Spinal cord (tissue), 10 donors: ENCODE measurements around the gene XPR1. TPM values are rescaled to one million over a fixed set of nuclear protein-coding genes. Genes with fewer than 3 reads are reported as not detected.
A peak's percentile ranks its signal among the peaks of the same experiment; 100 is the strongest.

Experiments used
- DNase-seq, 6 donors: peaks; one replicate each; pipeline versions ENCODE4 v3.0.0 to v3.0.0-alpha.2; 2013 to 2015; ENCODE audit warnings: low spot score in 6 of 6, low read depth in 4 of 6
- H3K27ac ChIP-seq: one replicate; pipeline ENCODE4 v1.5.1; 2013; ENCODE audit warnings: low read depth, low read length, control low read depth
- H3K27me3 ChIP-seq: one replicate; pipeline ENCODE4 v1.6.1; 2013; ENCODE audit warnings: low read length; ENCODE audit not compliant: control insufficient read depth, insufficient read depth
- H3K36me3 ChIP-seq: one replicate; pipeline ENCODE4 v1.6.1; 2013; ENCODE audit warnings: low read length; ENCODE audit not compliant: control insufficient read depth, insufficient read depth
- H3K4me1 ChIP-seq: one replicate; pipeline ENCODE4 v1.6.1; 2013; ENCODE audit warnings: low read length; ENCODE audit not compliant: control insufficient read depth, insufficient read depth
- H3K4me3 ChIP-seq: one replicate; pipeline ENCODE4 v1.5.1; 2013; ENCODE audit warnings: low read depth, low read length, control low read depth
- H3K9me3 ChIP-seq: one replicate; pipeline ENCODE4 v1.6.1; 2013; ENCODE audit warnings: low read length; ENCODE audit not compliant: control insufficient read depth, insufficient read depth
- WGBS: methylation state at CpG from one replicate; pipeline ENCODE4 v1.1.5; 2013; ENCODE audit warnings: missing lambda C conversion rate; ENCODE audit not compliant: insufficient coverage; 5-methylcytosine and 5-hydroxymethylcytosine counted together
- polyA plus RNA-seq, 2 donors: library from polyadenylated mRNA; unstranded; fragments of 120-200 nt; gene quantifications; one replicate each; pipeline ENCODE4 v1.2.1, GENCODE V29; 2013; ENCODE audit not compliant: insufficient read length in 2 of 2
- total RNA-seq, 2 donors: library from RNA; depleted of rRNA in 1 of 2; stranded (reverse); fragments of 120-200 nt in 1 of 2; fragments of >200 nt in 1 of 2; gene quantifications; one replicate each; pipeline versions ENCODE4 v1.2.3 to v1.2.4, GENCODE V29; 2013 to 2014
- donor health status: healthy.

Gene XPR1
- total and polyA plus RNA-seq, 4 donors = 38.0 to 110 (median 69.8) TPM

- Histone ChIP-seq H3K4me3 (no peak overlapping the region), H3K36me3 (peaks cover 26% of the 10 kb centered on the region), H3K4me1 (peaks cover 10% of the 10 kb centered on the region), H3K27me3 (no peaks in the 10 kb centered on the region), H3K27ac (no peak overlapping the region), H3K9me3 (no peaks in the 10 kb centered on the region)
- 85% methylated on average over 9 of the region's 10 CpGs for WGBS
- DNase-seq = no peak
Measured at GRCh38 chr1:180918519-180918918, 286.7 kb downstream of the XPR1 start.

- WGBS = 93% methylated on average over 4 of the region's 9 CpGs
- H3K4me1 ChIP-seq = peaks cover 12% of the 10 kb centered on the region
- H3K9me3 ChIP-seq = no peaks in the 10 kb centered on the region
- no peak overlapping the region for H3K4me3 ChIP-seq
- DNase-seq = no peak
- H3K27me3 ChIP-seq = no peaks in the 10 kb centered on the region
- H3K36me3 ChIP-seq = peaks cover 26% of the 10 kb centered on the region
- no peak overlapping the region for H3K27ac ChIP-seq
Measured at GRCh38 chr1:180919183-180919700, 287.4 kb downstream of the XPR1 start.

- Histone ChIP-seq H3K4me3 (no peak overlapping the region), H3K36me3 (peaks cover 26% of the 10 kb centered on the region), H3K27me3 (no peaks in the 10 kb centered on the region), H3K4me1 (peaks cover 16% of the 10 kb centered on the region), H3K27ac (no peak overlapping the region), H3K9me3 (no peaks in the 10 kb centered on the region)
- 88% methylated on average over 3 of the region's 7 CpGs for WGBS
- no peak for DNase-seq
Measured at GRCh38 chr1:180920193-180920592, 288.4 kb downstream of the XPR1 start.

GRCh38 chr1:180920702-180921101, 288.9 kb downstream of the XPR1 start:
- Histone ChIP-seq H3K36me3 (peaks cover 26% of the 10 kb centered on the region), H3K27ac (no peak overlapping the region), H3K4me3 (no peak overlapping the region), H3K9me3 (no peaks in the 10 kb centered on the region), H3K4me1 (peaks cover 21% of the 10 kb centered on the region), H3K27me3 (no peaks in the 10 kb centered on the region)
- no peak for DNase-seq
- 100% methylated on average over 3 of the region's 8 CpGs for WGBS

- H3K36me3 ChIP-seq = peaks cover 21% of the 10 kb centered on the region
- WGBS = 84% methylated on average over 5 of the region's 6 CpGs
- DNase-seq = no peak
- no peak overlapping the region for H3K4me3 ChIP-seq
- no peak overlapping the region for H3K27ac ChIP-seq
- H3K27me3 ChIP-seq = no peaks in the 10 kb centered on the region
- H3K9me3 ChIP-seq = no peaks in the 10 kb centered on the region
- H3K4me1 ChIP-seq = peaks cover 28% of the 10 kb centered on the region
Measured at GRCh38 chr1:180921386-180921785, 289.6 kb downstream of the XPR1 start.

GRCh38 chr1:180921891-180922630, 290.2 kb downstream of the XPR1 start:
- Histone ChIP-seq H3K4me3 (no peak overlapping the region), H3K4me1 (peaks cover 34% of the 10 kb centered on the region), H3K36me3 (peaks cover 15% of the 10 kb centered on the region), H3K27me3 (no peaks in the 10 kb centered on the region), H3K9me3 (no peaks in the 10 kb centered on the region), H3K27ac (no peak overlapping the region)
- WGBS = 79% methylated on average over 11 of the region's 21 CpGs
- no peak for DNase-seq

GRCh38 chr1:180922631-180923015, 290.8 kb downstream of the XPR1 start:
- Histone ChIP-seq H3K27ac (no peak overlapping the region), H3K9me3 (no peaks in the 10 kb centered on the region), H3K4me1 (peaks cover 40% of the 10 kb centered on the region), H3K36me3 (peaks cover 10% of the 10 kb centered on the region), H3K27me3 (no peaks in the 10 kb centered on the region), H3K4me3 (no peak overlapping the region)
- WGBS = 88% methylated on average over 4 of the region's 8 CpGs
- no peak for DNase-seq

GRCh38 chr1:180923021-180923841, 291.4 kb downstream of the XPR1 start:
- H3K36me3 ChIP-seq = peaks cover 4% of the 10 kb centered on the region
- no peak overlapping the region for H3K27ac ChIP-seq
- peak in 1 of 6 donors; percentile 61 for DNase-seq

GRCh38 chr1:180923887-180924286, 292.1 kb downstream of the XPR1 start:
- WGBS = 91% methylated on average over 4 of the region's 4 CpGs
- Histone ChIP-seq H3K27me3 (no peaks in the 10 kb centered on the region), H3K4me3 (no peak overlapping the region), H3K9me3 (no peaks in the 10 kb centered on the region), H3K36me3 (peaks cover under 1% of the 10 kb centered on the region), H3K27ac (no peak overlapping the region), H3K4me1 (peaks cover 53% of the 10 kb centered on the region)
- no peak for DNase-seq

More at GRCh38 chr1:180923021-180923841, 291.4 kb downstream of the XPR1 start:
- Histone ChIP-seq H3K4me1 (peaks cover 46% of the 10 kb centered on the region), H3K4me3 (no peak overlapping the region), H3K9me3 (no peaks in the 10 kb centered on the region), H3K27me3 (no peaks in the 10 kb centered on the region)
- WGBS = 56% methylated on average over 9 of the region's 13 CpGs
